Measurements from ENCODE around the gene POLL. TPM values are rescaled to one million over a fixed set of nuclear protein-coding genes. Genes with fewer than 3 reads are reported as not detected.
A peak's percentile ranks its signal among the peaks of the same experiment; 100 is the strongest.

Gene POLL
- total and polyA plus RNA-seq, 8 donors = 18.2 to 81.1 (median 30.6) TPM

- no peak for TF ChIP-seq CTCF (IDR thresholded peaks at IDR 0.05)
- Histone ChIP-seq H3K27ac (no peak overlapping the region), H3K9me3 (no peaks in the 10 kb centered on the region), H3K4me3 (no peak overlapping the region), H3K27me3 (no peaks in the 10 kb centered on the region), H3K36me3 (peaks cover 0 to 4% (median 0%) of the 10 kb centered on the region in 3 donors), H3K4me1 (no peaks in the 10 kb centered on the region)
- no peak for ATAC-seq
- intact Hi-C loops (cut with DNase I) = loop anchor here in 1 of 3 donors (10.0 kb wide), 1 partner anchor 157 kb away; the partner anchor contains the start of gene FGF8
- WGBS, 2 donors = 88 to 89% methylated on average over 4 of the region's 4 CpGs
- DNase-seq = no peak
- no peak for FAIRE-seq
Observed at GRCh38 chr10:101617824-101618568, 29.9 kb upstream of the POLL start.

GRCh38 chr10:101617102-101617823, 29.2 kb upstream of the POLL start:
- no peak overlapping the region for H3K27ac ChIP-seq
- 91 to 92% methylated on average over 8 of the region's 8 CpGs for WGBS, 2 donors
- ATAC-seq = no peak
- intact Hi-C loops (cut with DNase I) = loop anchor here in 1 of 3 donors (10.0 kb wide), 1 partner anchor 158 kb away; the partner anchor contains the start of gene FGF8
- H3K27me3 ChIP-seq = no peaks in the 10 kb centered on the region
- H3K4me3 ChIP-seq = no peak overlapping the region
- H3K4me1 ChIP-seq = no peaks in the 10 kb centered on the region
- DNase-seq = no peak
- H3K9me3 ChIP-seq = no peaks in the 10 kb centered on the region
- no peak for TF ChIP-seq CTCF (IDR thresholded peaks at IDR 0.05)
- no peak for FAIRE-seq
- peaks cover 0 to 5% (median 0%) of the 10 kb centered on the region in 3 donors for H3K36me3 ChIP-seq

GRCh38 chr10:101616415-101617101, 28.5 kb upstream of the POLL start:
- H3K36me3 ChIP-seq = peaks cover 0 to 12% (median 0%) of the 10 kb centered on the region in 3 donors
- TF ChIP-seq CTCF (IDR thresholded peaks at IDR 0.05) = no peak
- no peaks in the 10 kb centered on the region for H3K9me3 ChIP-seq
- H3K4me1 ChIP-seq = no peaks in the 10 kb centered on the region
- H3K27ac ChIP-seq = no peak overlapping the region
- DNase-seq (no peak), FAIRE-seq (no peak), ATAC-seq (peak in 2 of 4 donors; percentile 15 to 48)
- no peak overlapping the region for H3K4me3 ChIP-seq
- intact Hi-C loops (cut with DNase I) = loop anchor here in 1 of 3 donors (10.0 kb wide), 1 partner anchor 158 kb away; the partner anchor contains the start of gene FGF8
- H3K27me3 ChIP-seq = no peaks in the 10 kb centered on the region
- WGBS, 2 donors = 70 to 75% methylated on average over 9 of the region's 9 CpGs

- no peaks in the 10 kb centered on the region for H3K4me1 ChIP-seq
- intact Hi-C loops (cut with DNase I) = loop anchor here in 1 of 3 donors (10.0 kb wide), 1 partner anchor 159 kb away; the partner anchor contains the start of gene FGF8
- H3K27me3 ChIP-seq = no peaks in the 10 kb centered on the region
- no peak for ATAC-seq
- peaks cover 0 to 19% (median 8%) of the 10 kb centered on the region in 3 donors for H3K36me3 ChIP-seq
- no peak for DNase-seq
- H3K27ac ChIP-seq = no peak overlapping the region
- no peaks in the 10 kb centered on the region for H3K9me3 ChIP-seq
- 91 to 94% methylated on average over 5 of the region's 5 CpGs for WGBS, 2 donors
- no peak for TF ChIP-seq CTCF (IDR thresholded peaks at IDR 0.05)
- no peak for FAIRE-seq
- no peak overlapping the region for H3K4me3 ChIP-seq
Observed at GRCh38 chr10:101615525-101616116, 27.6 kb upstream of the POLL start.

All from pancreas (tissue), 10 donors.